Upper lobe of left lung (tissue), 6 donors: ENCODE measurements around the gene DLG5. TPM values are rescaled to one million over a fixed set of nuclear protein-coding genes. Genes with fewer than 3 reads are reported as not detected.
A peak's percentile ranks its signal among the peaks of the same experiment; 100 is the strongest.

Source experiments
- ATAC-seq, 2 donors: fragments of 200-7000 bp; cut with Tn5 transposase; one replicate each; pipeline ENCODE4 v1.9.1; 2022; ENCODE audit warnings: mild to moderate bottlenecking in 2 of 2, moderate library complexity in 2 of 2; ENCODE audit not compliant: low FRiP score in 2 of 2
- DNase-seq, 2 donors: peaks; one replicate each; pipeline ENCODE4 v3.0.0-alpha.2; 2019 to 2020
- H3K27ac ChIP-seq, 4 donors: fragments of 200-600 bp; sonication (generic); one replicate each; pipeline ENCODE4 v1.5.1; 2016 to 2019
- H3K27me3 ChIP-seq, 4 donors: fragments of 200-600 bp; sonication (generic); one replicate each; pipeline ENCODE4 v1.5.1; 2017 to 2019
- H3K36me3 ChIP-seq, 4 donors: fragments of 200-600 bp; sonication (generic); one replicate each; pipeline ENCODE4 v1.5.1; 2016 to 2019
- H3K4me1 ChIP-seq, 4 donors: fragments of 200-600 bp; sonication (generic); one replicate each; pipeline ENCODE4 v1.5.1; 2018 to 2019
- H3K4me3 ChIP-seq, 4 donors: fragments of 200-600 bp; sonication (generic); one replicate each; pipeline ENCODE4 v1.5.1; 2017 to 2019; ENCODE audit warnings: mild to moderate bottlenecking in 2 of 4, moderate library complexity in 1 of 4
- H3K9me3 ChIP-seq, 4 donors: fragments of 200-600 bp; sonication (generic); one replicate each; pipeline ENCODE4 v1.5.1; 2018 to 2019
- CTCF ChIP-seq, 6 experiments: fragments of 450-650 bp in 4 of 6; fragments of 200-600 bp in 2 of 6; sonication (generic) in 2 of 6; IDR thresholded peaks; one replicate each; pipeline ENCODE4 v1.5.1; 2016 to 2019; ENCODE audit warnings: antibody characterized with exemption in 6 of 6
- EP300 ChIP-seq, 4 donors: sonication (generic); formaldehyde crosslinking; IDR thresholded peaks; one replicate each; pipeline ENCODE4 v1.5.1; 2017; ENCODE audit warnings: antibody characterized with exemption in 4 of 4, control low read depth in 2 of 4
- POLR2A ChIP-seq, 4 donors: fragments of 450-650 bp; IDR thresholded peaks; one replicate each; pipeline ENCODE4 v1.5.1; 2016 to 2017; ENCODE audit warnings: antibody characterized with exemption in 4 of 4, mild to moderate bottlenecking in 2 of 4
- POLR2AphosphoS5 ChIP-seq, 2 donors: sonication (generic); formaldehyde crosslinking; IDR thresholded peaks; one replicate each; pipeline ENCODE4 v1.5.1; 2017; ENCODE audit warnings: antibody characterized with exemption in 2 of 2
- WGBS, 2 donors: methylation state at CpG; one replicate each; pipeline ENCODE4 v1.1.5; 2017 to 2018; 5-methylcytosine and 5-hydroxymethylcytosine counted together
- total RNA-seq, 6 donors: library from RNA; depleted of rRNA in 4 of 6; stranded (reverse); fragments of >200 nt in 4 of 6; gene quantifications; one replicate each; pipeline versions ENCODE4 v1.1.0 to v1.2.1, GENCODE V29; 2016 to 2021
- donor health status: DM: no; HTN: no; CAD: no; lungs with moderate emphysema.
- donor health status: DM: no; HTN: yes; CAD: no; lungs with severe emphysema.

DLG5 gene
- total RNA-seq, 6 donors from 2014 or later = 14.6 to 51.3 (median 23.4) TPM

- WGBS, 2 donors = 25 to 30% methylated on average over 12 of the region's 12 CpGs
- TF ChIP-seq EP300 (IDR thresholded peaks at IDR 0.05) = no peak
- peak in 2 of 6 experiments; percentile 22 to 24 for TF ChIP-seq CTCF (IDR thresholded peaks at IDR 0.05)
- no peak for DNase-seq
- ATAC-seq = peak in 1 of 2 donors; percentile 72
- no peaks in the 10 kb centered on the region for H3K4me1 ChIP-seq
- H3K36me3 ChIP-seq = no peaks in the 10 kb centered on the region
- no peak overlapping the region for H3K27ac ChIP-seq
- no peaks in the 10 kb centered on the region for H3K9me3 ChIP-seq
- H3K4me3 ChIP-seq = no peak overlapping the region
- H3K27me3 ChIP-seq = no peaks in the 10 kb centered on the region
Measured at GRCh38 chr10:77756319-77757232, 170.0 kb downstream of the DLG5 start.

GRCh38 chr10:77746047-77746707 lies 180.4 kb downstream of the DLG5 start:
- Histone ChIP-seq H3K36me3 (no peaks in the 10 kb centered on the region), H3K9me3 (no peaks in the 10 kb centered on the region), H3K4me1 (no peaks in the 10 kb centered on the region), H3K4me3 (no peak overlapping the region), H3K27me3 (no peaks in the 10 kb centered on the region), H3K27ac (no peak overlapping the region)
- WGBS, 2 donors = 88 to 91% methylated on average over 10 to 13 of the region's 13 CpGs
- TF ChIP-seq EP300 (IDR thresholded peaks at IDR 0.05) (no peak), POLR2A (IDR thresholded peaks at IDR 0.05) (no peak), CTCF (IDR thresholded peaks at IDR 0.05) (no peak), POLR2AphosphoS5 (IDR thresholded peaks at IDR 0.05) (no peak)
- peak in 1 of 2 donors; percentile 93 for ATAC-seq
- DNase-seq = no peak

- ATAC-seq = no peak
- no peak for TF ChIP-seq EP300 (IDR thresholded peaks at IDR 0.05)
- TF ChIP-seq POLR2AphosphoS5 (IDR thresholded peaks at IDR 0.05) = no peak
- no peak for TF ChIP-seq CTCF (IDR thresholded peaks at IDR 0.05)
- no peak for TF ChIP-seq POLR2A (IDR thresholded peaks at IDR 0.05)
- H3K4me1 ChIP-seq = no peaks in the 10 kb centered on the region
Measured at GRCh38 chr10:77744245-77744644, 182.3 kb downstream of the DLG5 start.

GRCh38 chr10:77742172-77742571 lies 184.4 kb downstream of the DLG5 start:
- Histone ChIP-seq H3K4me3 (no peak overlapping the region), H3K27me3 (no peaks in the 10 kb centered on the region), H3K27ac (no peak overlapping the region), H3K36me3 (no peaks in the 10 kb centered on the region), H3K9me3 (peaks cover 0 to 5% (median 2%) of the 10 kb centered on the region in 4 donors), H3K4me1 (no peaks in the 10 kb centered on the region)
- ATAC-seq (no peak), DNase-seq (no peak)
- no peak for TF ChIP-seq EP300 (IDR thresholded peaks at IDR 0.05)
- TF ChIP-seq POLR2AphosphoS5 (IDR thresholded peaks at IDR 0.05) = no peak
- TF ChIP-seq CTCF (IDR thresholded peaks at IDR 0.05) = no peak
- TF ChIP-seq POLR2A (IDR thresholded peaks at IDR 0.05) = no peak
- WGBS, 2 donors = 85 to 89% methylated on average over 5 of the region's 5 CpGs

More at GRCh38 chr10:77744245-77744644, 182.3 kb downstream of the DLG5 start:
- DNase-seq = no peak
- no peak overlapping the region for H3K4me3 ChIP-seq
- 87 to 89% methylated on average over 4 of the region's 4 CpGs for WGBS, 2 donors
- H3K9me3 ChIP-seq = peaks cover 0 to 5% (median 2%) of the 10 kb centered on the region in 4 donors
- no peak overlapping the region for H3K27ac ChIP-seq
- no peaks in the 10 kb centered on the region for H3K36me3 ChIP-seq
- no peaks in the 10 kb centered on the region for H3K27me3 ChIP-seq
